ENCODE measurements around the gene PRDX6.

DNA sequence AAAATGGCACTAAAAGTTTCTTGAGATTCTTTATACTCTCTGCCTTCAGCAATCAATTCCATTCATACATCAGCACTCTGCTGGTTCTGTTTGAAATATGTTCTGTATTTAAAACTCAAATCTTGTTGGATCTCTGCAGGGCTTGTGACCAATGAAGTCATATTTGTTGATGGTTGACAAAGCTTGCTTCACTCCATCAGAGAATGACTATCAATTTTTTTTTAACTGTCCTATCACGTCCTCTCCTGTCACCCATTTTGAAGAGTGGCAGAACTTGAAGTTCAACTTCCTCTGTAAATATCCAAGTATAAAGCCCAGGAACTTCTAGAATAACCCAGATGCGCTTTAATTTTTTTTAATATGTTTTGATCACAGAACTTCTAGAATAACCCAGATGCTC lies 10.9 kb downstream of the PRDX6 start:
- TF ChIP-seq, protein P1, sequence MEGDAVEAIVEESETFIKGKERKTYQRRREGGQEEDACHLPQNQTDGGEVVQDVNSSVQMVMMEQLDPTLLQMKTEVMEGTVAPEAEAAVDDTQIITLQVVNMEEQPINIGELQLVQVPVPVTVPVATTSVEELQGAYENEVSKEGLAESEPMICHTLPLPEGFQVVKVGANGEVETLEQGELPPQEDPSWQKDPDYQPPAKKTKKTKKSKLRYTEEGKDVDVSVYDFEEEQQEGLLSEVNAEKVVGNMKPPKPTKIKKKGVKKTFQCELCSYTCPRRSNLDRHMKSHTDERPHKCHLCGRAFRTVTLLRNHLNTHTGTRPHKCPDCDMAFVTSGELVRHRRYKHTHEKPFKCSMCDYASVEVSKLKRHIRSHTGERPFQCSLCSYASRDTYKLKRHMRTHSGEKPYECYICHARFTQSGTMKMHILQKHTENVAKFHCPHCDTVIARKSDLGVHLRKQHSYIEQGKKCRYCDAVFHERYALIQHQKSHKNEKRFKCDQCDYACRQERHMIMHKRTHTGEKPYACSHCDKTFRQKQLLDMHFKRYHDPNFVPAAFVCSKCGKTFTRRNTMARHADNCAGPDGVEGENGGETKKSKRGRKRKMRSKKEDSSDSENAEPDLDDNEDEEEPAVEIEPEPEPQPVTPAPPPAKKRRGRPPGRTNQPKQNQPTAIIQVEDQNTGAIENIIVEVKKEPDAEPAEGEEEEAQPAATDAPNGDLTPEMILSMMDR (IDR thresholded peaks at IDR 0.05), result no peak
- TF ChIP-seq POLR2AphosphoS5 (IDR thresholded peaks at IDR 0.05), result peak in 1 of 3 donors; percentile 8

All from transverse colon (tissue), 4 donors.